SK-N-MC (cell line): ENCODE results near the gene LAG3.

ENCODE experiments used
- DNase-seq: peaks from one replicate; pipeline ENCODE4 v3.0.0-alpha.2; 2011; ENCODE audit warnings: low read depth, low spot score
- H3K27ac ChIP-seq: fragments of 200-600 bp; sonication (generic); 2 replicates; pipeline ENCODE4 v1.5.1; 2016; ENCODE audit warnings: mixed run types
- H3K36me3 ChIP-seq: fragments of 200-600 bp; sonication (generic); 2 replicates; pipeline ENCODE4 v1.6.1; 2017; ENCODE audit warnings: antibody characterized with exemption, low read length, mixed read lengths; ENCODE audit not compliant: insufficient read depth
- H3K4me3 ChIP-seq: fragments of 200-600 bp; sonication (generic); 2 replicates; pipeline ENCODE4 v1.5.1; 2016
- H3K9ac ChIP-seq: fragments of 200-600 bp; sonication (generic); 2 replicates; pipeline ENCODE4 v1.8.0; 2017; ENCODE audit warnings: mixed run types, mixed read lengths; ENCODE audit not compliant: insufficient read length
- H3K9me3 ChIP-seq: fragments of 200-600 bp; sonication (generic); 2 replicates; pipeline ENCODE4 v1.6.1; 2017; ENCODE audit warnings: low read depth, mild to moderate bottlenecking, antibody characterized with exemption, low read length, moderate library complexity, mixed read lengths
- EZH2 ChIP-seq: fragments of 200-600 bp; sonication (generic); IDR thresholded peaks from one replicate; pipeline ENCODE4 v1.6.1; 2017; ENCODE audit warnings: antibody characterized with exemption
- FOXP2 ChIP-seq: optimal IDR thresholded peaks from 2 replicates; pipeline ENCODE3; 2011; ENCODE audit warnings: mild to moderate bottlenecking, moderate library complexity; ENCODE audit not compliant: insufficient read depth; ENCODE audit errors: extremely low read length, control extremely low read depth
- POLR2AphosphoS5 ChIP-seq: IDR thresholded peaks from 2 replicates; pipeline ENCODE4 v1.6.1; 2012; ENCODE audit warnings: mild to moderate bottlenecking, low read depth, low read length, borderline replicate concordance

The LAG3 gene

GRCh38 chr12:6818645-6819044 is 46.3 kb downstream of the LAG3 start:
- Histone ChIP-seq H3K4me3 (no peak overlapping the region), H3K27ac (no peak overlapping the region), H3K9me3 (no peaks in the 10 kb centered on the region), H3K9ac (no peak overlapping the region), H3K36me3 (no peaks in the 10 kb centered on the region)
- no peak for TF ChIP-seq FOXP2
- TF ChIP-seq POLR2AphosphoS5 = no peak
- no peak for TF ChIP-seq EZH2
- no peak for DNase-seq

GRCh38 chr12:6819106-6820030 is 47.0 kb downstream of the LAG3 start:
- no peak for DNase-seq
- Histone ChIP-seq H3K4me3 (no peak overlapping the region), H3K36me3 (no peaks in the 10 kb centered on the region), H3K9me3 (no peaks in the 10 kb centered on the region), H3K9ac (no peak overlapping the region), H3K27ac (no peak overlapping the region)
- TF ChIP-seq POLR2AphosphoS5 (no peak), EZH2 (no peak)

- Histone ChIP-seq H3K27ac (no peak overlapping the region), H3K9ac (no peak overlapping the region), H3K4me3 (no peak overlapping the region), H3K36me3 (no peaks in the 10 kb centered on the region), H3K9me3 (no peaks in the 10 kb centered on the region)
- no peak for DNase-seq
- TF ChIP-seq FOXP2 = no peak
- no peak for TF ChIP-seq POLR2AphosphoS5
- TF ChIP-seq EZH2 = no peak
These were observed 47.8 kb downstream of the LAG3 start for GRCh38 chr12:6820166-6820565.

- DNase-seq = no peak
- Histone ChIP-seq H3K9me3 (no peaks in the 10 kb centered on the region), H3K36me3 (no peaks in the 10 kb centered on the region), H3K27ac (peak within 1 kb of the TSS; percentile 42; the same call in 1 of the 2 replicates), H3K9ac (peak within 1 kb of the TSS; percentile 28), H3K4me3 (peak within 1 kb of the TSS; percentile 78)
- TF ChIP-seq FOXP2 = no peak
- no peak for TF ChIP-seq EZH2
- no peak; the same call in 1 of the 2 replicates for TF ChIP-seq POLR2AphosphoS5
These were observed 49.5 kb downstream of the LAG3 start, which contains the start of gene GPR162 for GRCh38 chr12:6821591-6822425. Gene GPR162 (plus strand): TSS chr12:6821821. CDS start chr12:6823899, 2,078 bp downstream.

GRCh38 chr12:6822426-6823135 is 50.3 kb downstream of the LAG3 start:
- Histone ChIP-seq H3K4me3 (peak overlapping the region; percentile 78), H3K9ac (no peak overlapping the region), H3K36me3 (no peaks in the 10 kb centered on the region), H3K9me3 (no peaks in the 10 kb centered on the region), H3K27ac (no peak overlapping the region)
- TF ChIP-seq FOXP2 (no peak), POLR2AphosphoS5 (no peak), EZH2 (no peak)
- no peak for DNase-seq

- H3K9me3 ChIP-seq = no peaks in the 10 kb centered on the region
- no peak overlapping the region for H3K4me3 ChIP-seq
- DNase-seq = no peak
- no peaks in the 10 kb centered on the region for H3K36me3 ChIP-seq
- no peak for TF ChIP-seq EZH2
- TF ChIP-seq POLR2AphosphoS5 = peak; percentile 17; the same call in 1 of the 2 replicates
- TF ChIP-seq FOXP2 = no peak
- H3K9ac ChIP-seq = no peak overlapping the region
- no peak overlapping the region for H3K27ac ChIP-seq
These were observed 51.1 kb downstream of the LAG3 start for GRCh38 chr12:6823182-6824084.

GRCh38 chr12:6824085-6824775 is 51.9 kb downstream of the LAG3 start:
- Histone ChIP-seq H3K4me3 (no peak overlapping the region), H3K9ac (no peak overlapping the region), H3K9me3 (no peaks in the 10 kb centered on the region), H3K36me3 (no peaks in the 10 kb centered on the region), H3K27ac (no peak overlapping the region)
- DNase-seq = no peak
- TF ChIP-seq POLR2AphosphoS5 (no peak; the same call in 1 of the 2 replicates), EZH2 (no peak), FOXP2 (no peak)
